HepG2 (cell line): ENCODE measurements around the gene RPL38. TPM values are rescaled to one million over a fixed set of nuclear protein-coding genes. Genes with fewer than 3 reads are reported as not detected.
A peak's percentile ranks its signal among the peaks of the same experiment; 100 is the strongest.

ENCODE experiments used
- CCAR2 ChIP-seq: fragments of 200-400 bp; formaldehyde crosslinking; optimal IDR thresholded peaks from 2 replicates; pipeline ENCODE3; 2018; ENCODE audit warnings: low read depth, mild to moderate bottlenecking, low read length, moderate library complexity
- ELF3 ChIP-seq: IDR thresholded peaks from 2 replicates; pipeline ENCODE4 v1.6.1; 2016; ENCODE audit warnings: missing genetic modification reagents, missing compliant biosample characterization
- ISX ChIP-seq: sonication (generic); formaldehyde crosslinking; conservative IDR thresholded peaks from 2 replicates; pipeline ENCODE4 v1.5.0; 2020; ENCODE audit warnings: missing genetic modification reagents
- NCOA5 ChIP-seq: sonication (generic); formaldehyde crosslinking; IDR thresholded peaks from 2 replicates; pipeline ENCODE4 v1.4.0; 2020; ENCODE audit warnings: missing genetic modification reagents
- ZNF274 ChIP-seq: sonication (generic); formaldehyde crosslinking; IDR thresholded peaks from 2 replicates; pipeline ENCODE4 v1.5.1; 2020; ENCODE audit warnings: mild to moderate bottlenecking, missing genetic modification reagents
- ZNF598 ChIP-seq: sonication (generic); formaldehyde crosslinking; IDR thresholded peaks from 2 replicates; pipeline ENCODE4 v1.5.1; 2020; ENCODE audit warnings: mild to moderate bottlenecking, missing genetic modification reagents, borderline replicate concordance
- ZNF614 ChIP-seq: IDR thresholded peaks from 2 replicates; pipeline ENCODE4 v1.6.1; 2018; ENCODE audit warnings: missing biosample characterization, missing genetic modification reagents, inconsistent platforms, borderline replicate concordance
- ZNF768 ChIP-seq: sonication (generic); formaldehyde crosslinking; IDR thresholded peaks from 2 replicates; pipeline ENCODE4 v1.4.0; 2020; ENCODE audit warnings: missing genetic modification reagents
- polyA plus RNA-seq, 8 experiments: library from polyadenylated mRNA; depleted of rRNA in 3 of 8; stranded (reverse) in 7 of 8; unstranded in 1 of 8; fragments of >200 nt; fragmentation: Illumina TruSeq in 4 of 8; extraction: Trizol in 4 of 8; gene quantifications; 2 replicates each; pipeline versions ENCODE4 v1.2.1 to v1.2.3, GENCODE V29; 2011 to 2016; ENCODE audit warnings: low read depth in 4 of 8, missing spikeins in 1 of 8, mixed read lengths in 1 of 8; ENCODE audit not compliant: insufficient read depth in 1 of 8
- total RNA-seq, 5 experiments: library from RNA; depleted of rRNA; stranded (reverse); fragments of >200 nt; fragmentation: Illumina TruSeq; extraction: Trizol; gene quantifications; 2 replicates each; pipeline ENCODE4 v1.2.3, GENCODE V29; 2016; ENCODE audit warnings: low read depth in 1 of 5
- TF ChIP-seq, protein P1 (sequence below): sonication (generic); formaldehyde crosslinking; IDR thresholded peaks from 2 replicates; pipeline ENCODE4 v1.4.0; 2020; ENCODE audit warnings: mild to moderate bottlenecking, missing genetic modification reagents, borderline replicate concordance
- TF ChIP-seq, protein P2 (sequence below): sonication (generic); formaldehyde crosslinking; IDR thresholded peaks from 2 replicates; pipeline ENCODE4 v1.5.1; 2020; ENCODE audit warnings: missing genetic modification reagents, mild to moderate bottlenecking, borderline replicate concordance
- TF ChIP-seq, protein P3 (sequence below): IDR thresholded peaks from 2 replicates; pipeline ENCODE4 v1.6.1; 2016; ENCODE audit warnings: mild to moderate bottlenecking
- TF ChIP-seq, protein P4 (sequence below): sonication (generic); formaldehyde crosslinking; IDR thresholded peaks from 2 replicates; pipeline ENCODE4 v1.4.0; 2020; ENCODE audit warnings: missing genetic modification reagents, borderline replicate concordance
- TF ChIP-seq, protein P5 (sequence below): sonication (generic); formaldehyde crosslinking; IDR thresholded peaks from 2 replicates; pipeline ENCODE4 v1.5.0; 2020; ENCODE audit warnings: missing genetic modification reagents, mild to moderate bottlenecking, borderline replicate concordance

RPL38 gene
- total and polyA plus RNA-seq, 2 of the 13 experiments (the other 11 are each of a cell fraction or from before 2014, with no cell fraction given), result 2,370 to 2,372 TPM

DNA sequence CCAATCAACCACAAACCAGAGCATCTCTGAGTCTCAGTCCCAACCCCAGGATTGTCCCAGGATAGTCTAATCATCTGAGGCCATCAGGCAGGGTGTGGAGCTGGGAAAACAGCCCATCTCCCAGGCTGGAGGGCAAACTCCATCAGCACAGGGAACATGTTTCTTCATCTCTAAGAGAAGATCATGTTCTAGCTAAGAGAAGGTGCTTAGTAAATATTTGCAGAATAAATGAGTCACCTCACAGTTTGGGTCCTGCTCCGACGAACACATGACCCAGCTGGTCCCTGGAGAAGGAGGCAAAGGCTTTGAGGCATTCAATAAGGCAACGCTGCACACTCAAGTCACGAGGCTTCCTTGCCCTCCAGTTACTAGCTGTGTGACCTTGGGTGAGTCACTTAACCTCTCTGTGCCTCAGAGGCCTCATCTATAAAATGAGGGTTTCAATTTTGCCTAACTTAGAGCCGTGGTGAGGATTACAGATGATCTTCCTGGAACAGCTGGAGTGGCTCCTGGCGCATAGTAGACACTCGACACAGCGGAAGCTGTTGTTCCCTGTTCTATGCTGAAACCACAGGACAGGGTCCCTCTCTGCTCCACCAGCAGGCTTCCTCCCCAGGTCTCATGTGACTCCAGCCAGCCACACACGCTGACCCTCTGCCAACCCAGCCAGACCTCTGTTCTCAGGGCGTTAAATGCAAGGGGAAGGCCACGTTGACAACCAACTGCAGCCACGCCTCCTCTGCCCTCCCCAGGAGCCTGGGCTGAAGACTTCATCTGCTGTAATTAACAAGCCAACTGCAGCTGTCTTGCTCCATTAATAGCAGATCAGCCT, 10.3 kb upstream of the RPL38 start (continued):
- TF ChIP-seq, protein P1, sequence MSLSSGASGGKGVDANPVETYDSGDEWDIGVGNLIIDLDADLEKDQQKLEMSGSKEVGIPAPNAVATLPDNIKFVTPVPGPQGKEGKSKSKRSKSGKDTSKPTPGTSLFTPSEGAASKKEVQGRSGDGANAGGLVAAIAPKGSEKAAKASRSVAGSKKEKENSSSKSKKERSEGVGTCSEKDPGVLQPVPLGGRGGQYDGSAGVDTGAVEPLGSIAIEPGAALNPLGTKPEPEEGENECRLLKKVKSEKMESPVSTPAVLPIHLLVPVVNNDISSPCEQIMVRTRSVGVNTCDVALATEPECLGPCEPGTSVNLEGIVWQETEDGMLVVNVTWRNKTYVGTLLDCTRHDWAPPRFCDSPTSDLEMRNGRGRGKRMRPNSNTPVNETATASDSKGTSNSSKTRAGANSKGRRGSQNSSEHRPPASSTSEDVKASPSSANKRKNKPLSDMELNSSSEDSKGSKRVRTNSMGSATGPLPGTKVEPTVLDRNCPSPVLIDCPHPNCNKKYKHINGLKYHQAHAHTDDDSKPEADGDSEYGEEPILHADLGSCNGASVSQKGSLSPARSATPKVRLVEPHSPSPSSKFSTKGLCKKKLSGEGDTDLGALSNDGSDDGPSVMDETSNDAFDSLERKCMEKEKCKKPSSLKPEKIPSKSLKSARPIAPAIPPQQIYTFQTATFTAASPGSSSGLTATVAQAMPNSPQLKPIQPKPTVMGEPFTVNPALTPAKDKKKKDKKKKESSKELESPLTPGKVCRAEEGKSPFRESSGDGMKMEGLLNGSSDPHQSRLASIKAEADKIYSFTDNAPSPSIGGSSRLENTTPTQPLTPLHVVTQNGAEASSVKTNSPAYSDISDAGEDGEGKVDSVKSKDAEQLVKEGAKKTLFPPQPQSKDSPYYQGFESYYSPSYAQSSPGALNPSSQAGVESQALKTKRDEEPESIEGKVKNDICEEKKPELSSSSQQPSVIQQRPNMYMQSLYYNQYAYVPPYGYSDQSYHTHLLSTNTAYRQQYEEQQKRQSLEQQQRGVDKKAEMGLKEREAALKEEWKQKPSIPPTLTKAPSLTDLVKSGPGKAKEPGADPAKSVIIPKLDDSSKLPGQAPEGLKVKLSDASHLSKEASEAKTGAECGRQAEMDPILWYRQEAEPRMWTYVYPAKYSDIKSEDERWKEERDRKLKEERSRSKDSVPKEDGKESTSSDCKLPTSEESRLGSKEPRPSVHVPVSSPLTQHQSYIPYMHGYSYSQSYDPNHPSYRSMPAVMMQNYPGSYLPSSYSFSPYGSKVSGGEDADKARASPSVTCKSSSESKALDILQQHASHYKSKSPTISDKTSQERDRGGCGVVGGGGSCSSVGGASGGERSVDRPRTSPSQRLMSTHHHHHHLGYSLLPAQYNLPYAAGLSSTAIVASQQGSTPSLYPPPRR (CRISPR knock-in tag), result no peak
- TF ChIP-seq ZNF768 (CRISPR knock-in tag) (peak; percentile 97), ZNF614 (CRISPR knock-in tag) (0 out of 2 replicates have a peak, but pooled peaks have one; percentile 38), CCAR2 (no peak), ZNF598 (CRISPR knock-in tag) (no peak), ISX (no peak), NCOA5 (CRISPR knock-in tag) (no peak), ZNF274 (CRISPR knock-in tag) (no peak), ELF3 (CRISPR knock-in tag) (0 out of 2 replicates have a peak, but pooled peaks have one; percentile 22)
- TF ChIP-seq, protein P2, sequence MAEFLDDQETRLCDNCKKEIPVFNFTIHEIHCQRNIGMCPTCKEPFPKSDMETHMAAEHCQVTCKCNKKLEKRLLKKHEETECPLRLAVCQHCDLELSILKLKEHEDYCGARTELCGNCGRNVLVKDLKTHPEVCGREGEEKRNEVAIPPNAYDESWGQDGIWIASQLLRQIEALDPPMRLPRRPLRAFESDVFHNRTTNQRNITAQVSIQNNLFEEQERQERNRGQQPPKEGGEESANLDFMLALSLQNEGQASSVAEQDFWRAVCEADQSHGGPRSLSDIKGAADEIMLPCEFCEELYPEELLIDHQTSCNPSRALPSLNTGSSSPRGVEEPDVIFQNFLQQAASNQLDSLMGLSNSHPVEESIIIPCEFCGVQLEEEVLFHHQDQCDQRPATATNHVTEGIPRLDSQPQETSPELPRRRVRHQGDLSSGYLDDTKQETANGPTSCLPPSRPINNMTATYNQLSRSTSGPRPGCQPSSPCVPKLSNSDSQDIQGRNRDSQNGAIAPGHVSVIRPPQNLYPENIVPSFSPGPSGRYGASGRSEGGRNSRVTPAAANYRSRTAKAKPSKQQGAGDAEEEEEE (CRISPR knock-in tag), result no peak
- TF ChIP-seq, protein P3, sequence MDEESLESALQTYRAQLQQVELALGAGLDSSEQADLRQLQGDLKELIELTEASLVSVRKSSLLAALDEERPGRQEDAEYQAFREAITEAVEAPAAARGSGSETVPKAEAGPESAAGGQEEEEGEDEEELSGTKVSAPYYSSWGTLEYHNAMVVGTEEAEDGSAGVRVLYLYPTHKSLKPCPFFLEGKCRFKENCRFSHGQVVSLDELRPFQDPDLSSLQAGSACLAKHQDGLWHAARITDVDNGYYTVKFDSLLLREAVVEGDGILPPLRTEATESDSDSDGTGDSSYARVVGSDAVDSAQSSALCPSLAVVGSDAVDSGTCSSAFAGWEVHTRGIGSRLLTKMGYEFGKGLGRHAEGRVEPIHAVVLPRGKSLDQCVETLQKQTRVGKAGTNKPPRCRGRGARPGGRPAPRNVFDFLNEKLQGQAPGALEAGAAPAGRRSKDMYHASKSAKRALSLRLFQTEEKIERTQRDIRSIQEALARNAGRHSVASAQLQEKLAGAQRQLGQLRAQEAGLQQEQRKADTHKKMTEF, result peak; percentile 67; the same call in 1 of the 2 replicates
- TF ChIP-seq, protein P4, sequence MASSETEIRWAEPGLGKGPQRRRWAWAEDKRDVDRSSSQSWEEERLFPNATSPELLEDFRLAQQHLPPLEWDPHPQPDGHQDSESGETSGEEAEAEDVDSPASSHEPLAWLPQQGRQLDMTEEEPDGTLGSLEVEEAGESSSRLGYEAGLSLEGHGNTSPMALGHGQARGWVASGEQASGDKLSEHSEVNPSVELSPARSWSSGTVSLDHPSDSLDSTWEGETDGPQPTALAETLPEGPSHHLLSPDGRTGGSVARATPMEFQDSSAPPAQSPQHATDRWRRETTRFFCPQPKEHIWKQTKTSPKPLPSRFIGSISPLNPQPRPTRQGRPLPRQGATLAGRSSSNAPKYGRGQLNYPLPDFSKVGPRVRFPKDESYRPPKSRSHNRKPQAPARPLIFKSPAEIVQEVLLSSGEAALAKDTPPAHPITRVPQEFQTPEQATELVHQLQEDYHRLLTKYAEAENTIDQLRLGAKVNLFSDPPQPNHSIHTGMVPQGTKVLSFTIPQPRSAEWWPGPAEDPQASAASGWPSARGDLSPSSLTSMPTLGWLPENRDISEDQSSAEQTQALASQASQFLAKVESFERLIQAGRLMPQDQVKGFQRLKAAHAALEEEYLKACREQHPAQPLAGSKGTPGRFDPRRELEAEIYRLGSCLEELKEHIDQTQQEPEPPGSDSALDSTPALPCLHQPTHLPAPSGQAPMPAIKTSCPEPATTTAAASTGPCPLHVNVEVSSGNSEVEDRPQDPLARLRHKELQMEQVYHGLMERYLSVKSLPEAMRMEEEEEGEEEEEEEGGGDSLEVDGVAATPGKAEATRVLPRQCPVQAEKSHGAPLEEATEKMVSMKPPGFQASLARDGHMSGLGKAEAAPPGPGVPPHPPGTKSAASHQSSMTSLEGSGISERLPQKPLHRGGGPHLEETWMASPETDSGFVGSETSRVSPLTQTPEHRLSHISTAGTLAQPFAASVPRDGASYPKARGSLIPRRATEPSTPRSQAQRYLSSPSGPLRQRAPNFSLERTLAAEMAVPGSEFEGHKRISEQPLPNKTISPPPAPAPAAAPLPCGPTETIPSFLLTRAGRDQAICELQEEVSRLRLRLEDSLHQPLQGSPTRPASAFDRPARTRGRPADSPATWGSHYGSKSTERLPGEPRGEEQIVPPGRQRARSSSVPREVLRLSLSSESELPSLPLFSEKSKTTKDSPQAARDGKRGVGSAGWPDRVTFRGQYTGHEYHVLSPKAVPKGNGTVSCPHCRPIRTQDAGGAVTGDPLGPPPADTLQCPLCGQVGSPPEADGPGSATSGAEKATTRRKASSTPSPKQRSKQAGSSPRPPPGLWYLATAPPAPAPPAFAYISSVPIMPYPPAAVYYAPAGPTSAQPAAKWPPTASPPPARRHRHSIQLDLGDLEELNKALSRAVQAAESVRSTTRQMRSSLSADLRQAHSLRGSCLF (CRISPR knock-in tag), result no peak
- TF ChIP-seq, protein P5, sequence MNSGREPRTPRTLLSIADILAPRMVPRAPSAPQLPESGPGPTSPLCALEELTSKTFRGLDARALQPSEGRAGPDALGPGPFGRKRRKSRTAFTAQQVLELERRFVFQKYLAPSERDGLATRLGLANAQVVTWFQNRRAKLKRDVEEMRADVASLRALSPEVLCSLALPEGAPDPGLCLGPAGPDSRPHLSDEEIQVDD, result no peak
